Measurements from ENCODE around the gene TRPC4AP. TPM values are rescaled to one million over a fixed set of nuclear protein-coding genes. Genes with fewer than 3 reads are reported as not detected.

TRPC4AP gene
- total RNA-seq, 1 donor from 2014 or later: 95.6 TPM

- Mint-ChIP-seq H3K36me3 (peaks cover 26% of the 10 kb centered on the region), H3K27ac (no peak overlapping the region), H3K4me3 (no peak overlapping the region)
These were observed 96.9 kb downstream of the TRPC4AP start for GRCh38 chr20:34995696-34996095.

GRCh38 chr20:34995192-34995591 is 97.4 kb downstream of the TRPC4AP start:
- no peaks in the 10 kb centered on the region for H3K4me1 Mint-ChIP-seq
- H3K27me3 Mint-ChIP-seq (ENCODE audit: low read depth): no peaks in the 10 kb centered on the region
- no peak for TF ChIP-seq CTCF (IDR thresholded peaks at IDR 0.05; ENCODE audit: unreplicated experiment)
- no peak for DNase-seq (ENCODE audit: low spot score in 2 of 2, unreplicated experiment in 2 of 2)
- no peak overlapping the region for H3K27ac Mint-ChIP-seq
- no peak overlapping the region for H3K4me3 Mint-ChIP-seq
- H3K36me3 Mint-ChIP-seq: peaks cover 24% of the 10 kb centered on the region
- H3K9me3 Mint-ChIP-seq: no peaks in the 10 kb centered on the region

More at GRCh38 chr20:34995696-34996095, 96.9 kb downstream of the TRPC4AP start:
- TF ChIP-seq CTCF (IDR thresholded peaks at IDR 0.05; ENCODE audit: unreplicated experiment): no peak
- H3K4me1 Mint-ChIP-seq: no peaks in the 10 kb centered on the region
- no peaks in the 10 kb centered on the region for H3K27me3 Mint-ChIP-seq (ENCODE audit: low read depth)
- DNase-seq (ENCODE audit: low spot score in 2 of 2, unreplicated experiment in 2 of 2): no peak
- H3K9me3 Mint-ChIP-seq: no peaks in the 10 kb centered on the region

- Mint-ChIP-seq H3K27me3 (ENCODE audit: low read depth) (no peaks in the 10 kb centered on the region), H3K27ac (no peak overlapping the region), H3K4me3 (no peak overlapping the region), H3K9me3 (no peaks in the 10 kb centered on the region), H3K4me1 (no peaks in the 10 kb centered on the region), H3K36me3 (peaks cover 22% of the 10 kb centered on the region)
- no peak for DNase-seq (ENCODE audit: low spot score in 2 of 2, unreplicated experiment in 2 of 2)
- TF ChIP-seq CTCF (IDR thresholded peaks at IDR 0.05; ENCODE audit: unreplicated experiment): no peak
These were observed 98.0 kb downstream of the TRPC4AP start for GRCh38 chr20:34994509-34995131.

- H3K4me1 Mint-ChIP-seq: no peaks in the 10 kb centered on the region
These were observed 98.6 kb downstream of the TRPC4AP start for GRCh38 chr20:34993941-34994508.

GRCh38 chr20:34992751-34993417 is 99.7 kb downstream of the TRPC4AP start:
- TF ChIP-seq CTCF (IDR thresholded peaks at IDR 0.05; ENCODE audit: unreplicated experiment): no peak
- Mint-ChIP-seq H3K9me3 (no peaks in the 10 kb centered on the region), H3K36me3 (peaks cover 12% of the 10 kb centered on the region), H3K27me3 (ENCODE audit: low read depth) (no peaks in the 10 kb centered on the region), H3K4me1 (no peaks in the 10 kb centered on the region), H3K27ac (no peak overlapping the region), H3K4me3 (no peak overlapping the region)
- DNase-seq (ENCODE audit: low spot score in 2 of 2, unreplicated experiment in 2 of 2): no peak

More at GRCh38 chr20:34993941-34994508, 98.6 kb downstream of the TRPC4AP start:
- no peak overlapping the region for H3K4me3 Mint-ChIP-seq
- no peak overlapping the region for H3K27ac Mint-ChIP-seq
- no peaks in the 10 kb centered on the region for H3K27me3 Mint-ChIP-seq (ENCODE audit: low read depth)
- no peak for DNase-seq (ENCODE audit: low spot score in 2 of 2, unreplicated experiment in 2 of 2)
- peaks cover 19% of the 10 kb centered on the region for H3K36me3 Mint-ChIP-seq
- no peaks in the 10 kb centered on the region for H3K9me3 Mint-ChIP-seq
- no peak for TF ChIP-seq CTCF (IDR thresholded peaks at IDR 0.05; ENCODE audit: unreplicated experiment)
